HG03045 (cell line): ENCODE results near the gene PCNX2.

Experiments
- ATAC-seq: cut with Tn5 transposase; IDR thresholded peaks from one replicate; pipeline ENCODE4 v1.9.1; 2021; ENCODE audit warnings: mild to moderate bottlenecking, moderate library complexity; ENCODE audit not compliant: unreplicated experiment

The PCNX2 gene

DNA sequence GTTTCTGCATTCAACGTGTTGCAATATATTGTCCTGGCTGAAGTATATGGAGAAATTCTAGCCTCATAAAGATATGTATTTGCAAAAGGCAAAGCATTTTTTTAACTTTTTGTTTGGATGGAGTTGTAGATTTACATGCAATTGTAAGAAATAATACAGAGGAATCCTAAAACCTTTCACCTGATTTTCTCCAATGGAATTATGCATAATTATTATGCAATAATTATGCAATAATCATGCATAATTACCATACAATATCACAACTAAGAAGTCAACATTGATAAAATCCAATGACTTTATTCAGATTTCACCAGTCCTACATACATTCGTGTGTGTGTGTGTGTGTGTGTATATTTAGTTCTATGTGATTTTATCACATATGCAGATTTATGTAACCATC, 24.5 kb upstream of the PCNX2 start:
- ATAC-seq, result no peak

DNA sequence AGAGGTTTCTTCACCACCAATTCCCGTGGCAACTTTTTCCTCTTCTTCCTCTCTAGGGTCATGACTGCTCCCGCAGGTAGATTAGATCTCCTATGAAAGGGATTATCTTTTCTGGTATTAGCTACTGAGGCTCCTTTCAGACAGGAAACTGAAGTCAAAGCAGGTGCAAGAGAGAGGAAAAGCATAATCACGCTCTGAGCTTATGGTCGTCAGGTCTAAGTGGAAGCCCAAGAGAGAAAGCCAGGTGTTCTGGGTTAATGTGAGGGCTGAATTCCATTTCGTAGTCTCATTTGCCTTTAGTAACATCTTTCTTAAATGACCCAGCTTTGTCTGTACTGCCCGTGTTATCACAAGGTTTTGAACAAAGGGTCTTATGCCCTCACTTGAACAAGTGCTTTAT, 23.7 kb upstream of the PCNX2 start:
- ATAC-seq, result no peak

DNA sequence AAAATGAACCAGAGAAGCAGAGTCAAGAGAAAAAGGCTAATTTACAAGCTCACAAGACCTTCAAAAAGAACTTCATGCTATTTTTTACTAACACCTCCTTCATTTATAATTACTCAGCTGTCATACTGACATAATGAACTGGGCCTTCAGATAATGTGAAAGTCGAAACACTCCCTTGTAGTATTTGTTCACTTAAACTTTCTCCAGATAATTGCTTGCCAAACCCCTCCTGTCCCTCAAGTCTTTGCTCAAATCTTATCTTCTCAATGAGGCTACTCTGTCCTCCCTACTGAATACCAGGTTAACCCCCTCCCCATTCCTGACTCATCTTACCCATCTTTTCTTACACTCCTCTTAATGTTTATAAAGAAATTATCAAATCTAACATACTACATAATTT, 20.9 kb upstream of the PCNX2 start:
- no peak for ATAC-seq

DNA sequence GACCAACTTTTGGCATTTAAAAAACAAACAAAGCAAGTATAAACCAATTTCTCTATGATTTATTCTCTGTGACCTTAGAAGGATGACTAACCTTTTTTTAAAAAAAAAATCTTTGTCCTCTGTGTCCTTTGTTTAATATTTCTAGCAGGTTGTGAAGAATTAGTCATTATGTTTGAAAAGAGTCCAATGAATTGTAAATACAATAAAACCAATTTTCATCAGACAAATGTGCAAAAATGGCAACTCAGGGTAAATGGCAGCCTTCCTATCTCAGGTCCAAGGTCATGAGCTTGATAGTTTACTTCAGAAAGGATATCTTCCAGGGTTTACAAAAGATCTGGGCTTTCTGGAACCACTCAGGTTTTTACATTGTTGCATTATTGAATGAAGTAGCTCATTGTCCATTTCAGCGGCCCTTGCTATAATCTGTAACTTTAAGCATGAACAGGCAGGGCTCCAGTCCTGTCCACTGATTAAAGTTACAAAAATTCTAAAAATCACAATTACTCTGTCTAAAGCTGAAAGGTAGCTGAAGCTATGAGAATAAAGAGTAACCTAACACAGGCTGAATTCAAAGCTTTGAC, 20.3 kb upstream of the PCNX2 start:
- ATAC-seq, result no peak

DNA sequence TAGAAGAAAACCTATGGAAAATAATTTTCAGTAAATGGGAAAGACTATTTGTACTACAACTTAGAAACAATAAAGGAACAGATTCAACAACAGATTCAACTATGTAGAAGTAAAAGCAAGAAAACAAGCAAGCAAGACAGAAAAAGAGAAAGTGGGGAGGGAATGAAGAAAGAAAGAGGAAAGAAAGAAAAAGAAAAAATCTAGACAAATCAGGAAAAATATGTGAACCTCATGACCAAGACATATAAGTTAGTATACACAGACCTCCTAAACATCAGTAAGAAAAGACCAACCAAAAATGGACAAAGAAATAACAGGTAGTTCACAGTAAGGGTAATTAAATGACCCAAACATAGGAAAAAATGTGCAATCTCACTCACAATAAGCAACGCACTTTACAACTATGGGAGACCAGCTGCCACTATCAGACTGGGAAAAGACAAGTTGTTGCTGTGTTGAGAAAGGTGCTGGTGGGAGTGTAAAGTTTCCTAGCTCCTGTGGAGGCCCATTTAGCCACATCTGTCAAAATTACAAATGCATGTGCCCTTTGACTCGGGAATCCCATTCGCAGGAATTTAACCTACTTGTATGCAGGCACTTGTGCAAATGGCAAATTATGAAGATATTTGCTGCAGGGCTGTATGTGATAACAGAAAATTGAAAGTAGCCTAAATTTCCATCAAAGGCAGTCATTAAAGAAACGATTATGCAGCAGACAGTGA, 18.1 kb upstream of the PCNX2 start:
- ATAC-seq, result no peak

DNA sequence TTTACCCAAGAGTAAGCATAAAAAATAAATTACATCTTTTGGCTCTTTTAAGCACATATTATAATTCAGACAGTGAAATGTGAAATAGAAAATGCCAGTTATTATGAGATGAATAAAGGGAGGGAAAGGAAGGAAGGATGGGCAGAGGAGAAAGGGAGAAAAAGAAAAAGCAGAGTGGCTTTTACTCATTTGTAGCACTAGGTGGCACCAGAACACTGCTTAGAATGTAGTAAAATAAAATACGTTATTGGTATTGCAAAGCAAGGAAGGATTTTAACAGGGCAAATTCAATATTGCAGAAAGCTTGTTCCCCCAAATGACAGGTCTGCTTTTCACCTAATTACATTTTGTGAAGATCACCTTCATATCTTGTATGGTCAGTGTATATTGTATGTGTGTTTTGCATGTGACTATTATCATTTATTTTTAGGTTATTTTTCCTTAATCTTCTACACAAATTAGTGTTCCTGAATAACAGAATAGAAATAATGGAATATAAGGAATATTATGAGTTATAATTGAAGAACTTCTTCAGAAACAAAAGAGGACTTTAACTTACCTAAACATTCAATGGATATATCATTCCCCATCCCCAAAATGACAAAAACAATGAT, 9.1 kb upstream of the PCNX2 start:
- ATAC-seq, result no peak

DNA sequence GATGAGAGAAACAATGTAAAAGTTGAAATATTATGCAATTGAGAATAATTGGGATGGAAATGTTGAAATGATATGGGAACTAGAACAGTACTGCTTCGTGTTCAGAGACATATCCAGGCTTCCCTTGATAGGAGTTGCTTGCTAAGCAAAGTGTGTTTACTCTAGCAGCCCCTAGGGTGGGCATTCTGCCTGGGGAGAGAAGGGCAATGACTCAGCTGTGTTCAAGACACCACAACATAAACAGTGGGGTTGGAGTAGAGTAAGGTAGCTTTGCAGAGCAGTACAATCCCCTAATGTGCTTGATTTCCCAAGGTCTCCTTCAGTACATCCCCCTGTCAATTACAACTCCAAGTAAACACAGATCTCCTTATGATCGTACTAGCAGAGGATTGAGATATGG, 4.8 kb upstream of the PCNX2 start:
- ATAC-seq, result no peak

DNA sequence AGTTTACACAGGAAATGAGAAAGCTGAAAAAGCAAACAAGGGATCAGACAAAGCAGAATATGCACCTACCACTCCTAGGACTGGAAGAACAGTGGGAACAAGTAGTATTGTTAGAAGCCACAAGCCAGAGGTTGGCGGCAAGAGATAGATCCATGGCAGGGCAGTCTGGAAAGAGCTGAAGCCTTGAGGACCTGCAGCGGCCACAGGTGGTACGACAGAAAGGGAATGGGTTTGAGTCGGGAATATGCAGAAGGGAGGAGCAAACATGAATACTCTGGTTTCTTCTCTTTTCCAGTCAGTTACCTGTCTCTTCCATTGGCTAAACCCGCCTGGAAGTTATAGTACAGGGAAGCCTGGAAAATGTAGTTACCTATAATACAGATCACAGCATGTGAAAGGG, 3.9 kb upstream of the PCNX2 start:
- no peak for ATAC-seq

DNA sequence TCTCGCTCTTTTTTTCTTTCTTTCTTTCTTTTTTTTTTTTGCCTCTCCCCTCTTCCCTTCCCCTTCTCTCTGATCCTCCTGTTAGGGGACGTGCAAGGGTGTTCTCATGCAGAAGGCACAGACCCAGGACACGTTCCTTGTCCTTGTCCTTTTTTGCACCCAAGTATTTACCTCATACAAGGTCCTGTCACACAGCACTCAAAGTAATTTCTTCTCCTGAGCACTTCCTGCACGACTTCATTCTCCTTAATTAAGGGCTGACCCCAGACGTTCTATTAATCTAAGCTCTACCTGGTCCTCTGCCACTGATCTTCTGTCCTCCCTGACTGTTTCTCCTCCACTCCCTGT, 424 bp upstream of the PCNX2 start:
- ATAC-seq, result no peak

DNA sequence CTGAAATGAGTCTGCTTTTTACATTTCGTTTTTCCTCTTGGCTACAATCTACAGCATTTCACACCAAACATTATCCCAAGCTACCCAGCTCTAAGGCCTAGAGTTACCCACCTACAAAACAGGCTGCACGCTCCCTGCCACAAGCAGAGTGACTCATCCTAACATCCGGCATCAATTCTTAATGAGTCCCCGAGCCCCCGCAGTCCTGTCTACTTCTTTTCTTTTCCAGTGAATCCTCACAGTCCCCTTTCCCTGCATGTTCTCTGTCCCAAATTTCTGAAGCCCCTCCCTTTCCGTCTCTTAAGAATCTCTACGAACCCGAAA, 650 bp downstream of the PCNX2 start:
- ATAC-seq, result peak; percentile 38

DNA sequence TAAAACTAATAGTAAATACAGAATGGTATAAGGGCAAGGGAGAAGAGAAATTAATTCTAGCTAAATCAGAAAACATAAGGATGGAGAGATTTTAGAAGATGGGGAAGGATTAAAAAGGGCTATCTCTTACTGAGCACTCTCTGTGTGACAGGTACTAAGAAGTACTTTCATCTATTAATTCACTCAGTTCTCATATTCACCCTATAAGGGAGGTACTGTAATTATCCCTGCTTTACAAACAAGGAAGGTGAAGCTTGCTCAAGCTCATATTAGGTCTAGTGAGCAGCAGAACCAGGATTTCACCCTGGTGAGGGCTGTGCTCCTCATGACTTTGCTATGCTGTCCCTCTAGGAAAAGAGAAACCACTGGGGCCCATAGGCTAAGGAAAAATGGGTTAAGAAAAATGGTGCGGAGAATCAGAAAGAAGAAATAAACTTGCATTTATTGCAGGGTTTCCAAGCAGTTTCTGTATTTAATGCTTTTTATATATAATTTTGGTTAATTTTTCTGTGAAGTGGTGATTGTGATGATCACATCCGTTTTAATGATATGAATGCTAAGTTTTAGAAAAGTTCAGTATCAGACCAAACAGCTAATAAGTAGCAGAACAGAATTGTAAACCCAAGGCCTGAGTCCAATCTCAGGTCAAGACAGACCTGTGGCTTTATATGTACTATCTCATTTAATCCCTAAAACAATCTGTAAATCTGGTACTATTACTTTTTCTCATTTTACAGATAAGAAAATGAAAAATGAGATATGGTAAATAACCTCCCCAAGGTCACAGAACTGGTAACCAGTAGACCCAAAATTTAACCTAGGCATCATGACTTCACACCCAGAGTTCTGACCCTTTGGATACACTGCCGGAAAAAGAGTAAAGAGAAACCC, 1.7 kb downstream of the PCNX2 start:
- no peak for ATAC-seq

DNA sequence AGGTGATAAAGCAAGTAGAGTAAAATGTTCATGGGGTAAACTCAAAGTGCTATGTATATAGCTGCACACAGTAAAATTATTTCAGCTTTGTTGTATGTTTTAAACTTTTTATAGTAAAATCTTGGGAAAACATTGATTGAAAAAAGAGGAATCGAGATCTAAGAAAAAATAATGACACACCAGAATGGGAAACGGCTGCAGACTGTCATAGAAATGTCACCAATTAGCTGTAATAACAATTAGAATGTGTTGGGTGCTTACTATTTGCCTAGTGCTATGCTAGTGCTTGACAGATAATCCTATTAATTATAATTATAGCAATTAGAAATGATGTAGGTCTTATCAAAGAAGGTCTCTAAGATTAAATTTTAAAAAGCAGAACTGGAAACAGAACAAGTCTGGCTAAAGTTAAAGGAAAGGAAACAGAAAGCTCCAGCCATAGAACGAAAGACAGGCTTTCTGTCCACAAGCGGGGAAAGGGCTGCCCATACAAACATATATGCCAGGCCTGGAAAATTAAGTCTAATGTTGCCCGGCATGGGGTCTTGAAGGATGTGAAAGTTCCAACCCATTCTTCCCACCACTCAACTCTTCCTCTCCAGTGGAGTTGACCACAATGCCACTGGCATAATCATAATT, 5.0 kb downstream of the PCNX2 start:
- no peak for ATAC-seq

DNA sequence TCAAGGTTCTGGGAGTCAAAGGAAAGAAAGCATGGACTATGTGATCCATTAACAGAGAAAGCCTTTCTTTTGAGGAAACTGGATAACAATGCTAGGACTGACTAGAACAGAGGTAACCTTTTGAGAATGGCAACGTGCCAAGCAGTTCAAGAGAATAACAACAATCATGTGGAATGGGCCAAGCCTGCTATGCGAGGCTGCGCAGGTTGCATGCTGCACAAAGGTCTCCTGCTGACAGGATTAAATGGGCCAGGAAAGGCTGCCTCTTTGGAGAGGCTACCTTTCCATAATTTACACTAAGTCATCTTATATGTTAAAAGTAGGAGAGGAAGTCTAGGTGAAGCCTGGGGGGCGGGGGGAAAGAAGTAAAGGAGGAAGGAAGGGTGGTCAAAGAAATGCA, 5.8 kb downstream of the PCNX2 start:
- no peak for ATAC-seq

DNA sequence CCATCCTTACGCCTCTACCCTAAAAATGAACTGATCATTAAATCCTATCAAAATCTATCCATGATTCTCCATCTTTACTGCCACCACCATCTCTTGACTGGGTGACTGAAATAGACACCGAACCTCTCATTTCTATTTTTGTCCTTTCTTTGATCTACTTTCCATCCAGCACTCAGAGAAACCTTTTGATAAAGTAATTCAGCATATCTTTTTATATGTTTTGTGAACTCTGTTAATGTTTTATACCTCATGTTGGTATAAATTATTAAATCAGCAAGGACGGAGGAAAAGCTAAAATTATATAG, 13.0 kb downstream of the PCNX2 start:
- no peak for ATAC-seq

DNA sequence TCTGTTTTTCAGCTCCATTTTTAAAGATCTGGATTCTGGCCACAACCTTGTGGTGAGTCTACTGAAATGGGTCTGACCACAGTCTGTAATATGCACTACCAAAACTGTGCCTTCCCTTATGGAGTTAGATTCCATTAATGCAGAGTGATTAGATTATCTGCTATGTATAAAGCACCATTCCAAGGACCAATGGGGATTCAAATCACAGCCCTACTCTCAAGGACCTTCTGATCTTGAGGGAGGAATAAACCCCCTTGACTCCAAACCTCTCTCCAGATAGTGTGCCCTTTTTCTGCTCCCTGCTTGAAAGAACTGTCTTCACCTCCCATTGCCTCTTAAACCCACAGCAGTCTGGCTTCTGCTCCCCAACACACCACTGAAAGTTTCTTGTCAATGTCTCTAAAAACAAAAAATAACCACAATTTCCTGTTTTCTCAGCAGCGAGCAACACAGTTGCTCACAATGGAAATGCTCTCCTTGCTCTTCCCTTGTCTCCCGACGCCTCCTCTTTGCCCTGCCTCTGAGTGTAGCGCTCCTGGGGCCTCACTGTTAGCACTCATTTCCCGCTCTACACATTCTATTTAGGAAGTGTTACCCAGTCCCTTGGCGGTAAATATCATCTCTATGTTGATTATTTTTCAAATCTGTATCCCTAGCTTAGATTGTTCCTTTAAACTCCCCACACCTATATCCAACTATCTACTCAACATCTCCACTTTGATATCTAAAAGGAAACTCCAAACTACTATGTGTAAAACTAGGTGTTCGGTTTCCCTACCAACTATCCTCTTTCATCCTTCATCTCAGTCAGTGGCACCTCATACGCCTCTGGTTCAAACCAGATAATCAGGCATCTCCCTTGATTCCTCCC, 13.6 kb downstream of the PCNX2 start:
- ATAC-seq, result peak; percentile 89

DNA sequence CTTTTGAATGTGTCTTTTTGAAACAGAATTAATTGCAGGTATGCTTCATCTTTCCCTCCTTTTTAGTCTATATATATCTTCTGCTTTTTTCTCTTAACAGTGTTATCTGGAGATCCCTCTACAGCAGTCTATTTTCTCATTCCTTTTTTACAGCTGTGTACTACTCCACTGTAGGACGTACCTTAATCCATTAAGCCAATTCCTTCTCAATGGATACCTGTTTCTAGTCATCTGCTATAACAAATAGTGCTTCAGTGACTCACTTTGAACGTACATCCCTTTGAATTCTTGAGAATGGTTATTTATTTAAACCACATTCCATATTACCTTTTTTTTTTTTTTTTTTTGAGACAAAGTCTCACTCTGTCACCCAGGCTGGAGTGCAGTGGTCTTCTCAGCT, 15.6 kb downstream of the PCNX2 start:
- ATAC-seq, result no peak

DNA sequence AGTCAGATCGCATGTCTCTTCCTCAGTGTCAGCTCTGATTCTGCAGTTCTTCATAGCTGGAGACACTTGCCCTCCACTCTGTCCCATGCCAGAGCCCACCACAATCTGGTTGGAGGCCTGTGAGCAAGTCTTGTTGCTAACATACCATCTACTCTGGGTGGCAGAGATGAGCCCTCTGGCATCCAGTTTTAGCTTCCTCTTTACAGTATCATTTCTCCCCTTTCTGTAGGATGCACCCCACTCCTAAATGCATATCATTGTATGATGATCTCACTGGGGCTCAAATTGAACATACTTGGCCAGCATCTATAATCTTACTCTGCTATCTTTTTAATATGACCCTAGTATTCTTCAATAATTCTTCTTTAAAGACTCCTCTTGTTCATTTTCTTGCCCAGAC, 16.9 kb downstream of the PCNX2 start:
- ATAC-seq, result no peak

DNA sequence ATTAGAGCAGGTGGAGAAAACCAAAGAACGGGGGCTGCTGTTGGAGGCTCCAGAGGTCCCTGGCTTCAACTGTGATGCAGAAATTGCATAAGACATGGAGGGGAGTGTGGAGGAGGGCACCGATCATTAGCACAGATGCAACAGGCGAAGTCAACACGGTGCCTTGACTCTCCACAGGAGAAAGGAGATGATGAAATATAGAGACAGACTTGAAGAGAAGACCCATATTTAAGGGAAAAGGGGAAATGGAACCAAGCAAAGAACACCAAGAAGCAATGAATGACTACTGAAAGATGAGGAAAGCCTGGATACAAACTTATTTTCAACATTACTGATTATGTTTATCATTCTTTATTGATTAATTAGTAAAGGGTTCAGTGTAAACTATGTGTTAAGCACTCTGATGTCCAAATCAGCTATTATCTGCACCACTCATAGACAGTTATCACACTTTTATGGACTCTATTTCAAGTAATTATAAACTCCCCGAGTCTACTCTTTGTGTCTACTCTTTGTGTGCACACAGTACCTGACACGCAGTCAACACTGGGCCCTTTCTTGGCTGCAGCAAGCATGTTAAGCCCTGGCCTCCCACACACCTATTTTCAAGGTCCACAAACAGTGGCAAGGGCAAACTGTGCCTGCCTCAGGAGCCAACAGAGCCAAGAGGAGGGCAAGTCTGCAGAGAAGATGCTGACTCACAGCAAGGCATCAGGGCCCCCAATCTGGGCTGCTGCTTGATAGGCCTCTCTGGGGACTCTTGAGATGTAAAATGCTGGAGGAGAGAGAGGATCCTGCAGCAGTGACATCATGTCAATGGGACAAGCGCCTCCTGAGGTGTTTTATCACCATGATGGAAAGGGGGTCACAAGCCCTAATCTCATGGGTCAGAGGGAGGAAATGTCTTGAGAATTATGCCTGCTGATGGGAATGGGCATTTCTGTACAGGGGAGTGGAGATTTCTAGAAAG, 17.6 kb downstream of the PCNX2 start:
- ATAC-seq, result no peak

DNA sequence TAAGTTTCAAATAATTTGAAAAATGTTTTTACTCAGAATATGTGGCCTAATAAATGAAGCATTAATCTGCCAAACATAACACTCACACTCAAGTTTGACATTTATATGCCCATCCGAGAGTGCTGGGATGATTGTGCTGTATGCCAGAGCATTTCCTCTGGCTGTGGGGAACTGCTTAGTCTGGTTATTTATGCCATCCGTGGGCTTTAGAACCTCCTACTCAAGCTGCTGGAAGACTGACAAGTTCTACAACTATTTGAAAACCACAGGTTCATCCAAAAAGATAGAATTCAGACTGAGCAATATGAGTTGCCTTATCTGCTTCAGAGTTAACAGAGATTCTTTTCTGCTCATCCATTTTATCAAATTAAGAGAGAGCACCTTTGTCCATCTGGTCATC, 25.9 kb downstream of the PCNX2 start:
- ATAC-seq, result no peak
